GM12873 (cell line): ENCODE measurements around the gene CACNG4.

ENCODE experiments used
- TF ChIP-seq, protein P1 (sequence below): IDR thresholded peaks from 2 replicates; pipeline ENCODE4 v1.5.1; 2012; ENCODE audit warnings: low read depth, mild to moderate bottlenecking, moderate library complexity, low read length, control low read depth; ENCODE audit not compliant: insufficient read depth; ENCODE audit errors: missing control alignments

The CACNG4 gene

GRCh38 chr17:66945147-66945835, 19.2 kb upstream of the CACNG4 start:
- TF ChIP-seq, protein P1, sequence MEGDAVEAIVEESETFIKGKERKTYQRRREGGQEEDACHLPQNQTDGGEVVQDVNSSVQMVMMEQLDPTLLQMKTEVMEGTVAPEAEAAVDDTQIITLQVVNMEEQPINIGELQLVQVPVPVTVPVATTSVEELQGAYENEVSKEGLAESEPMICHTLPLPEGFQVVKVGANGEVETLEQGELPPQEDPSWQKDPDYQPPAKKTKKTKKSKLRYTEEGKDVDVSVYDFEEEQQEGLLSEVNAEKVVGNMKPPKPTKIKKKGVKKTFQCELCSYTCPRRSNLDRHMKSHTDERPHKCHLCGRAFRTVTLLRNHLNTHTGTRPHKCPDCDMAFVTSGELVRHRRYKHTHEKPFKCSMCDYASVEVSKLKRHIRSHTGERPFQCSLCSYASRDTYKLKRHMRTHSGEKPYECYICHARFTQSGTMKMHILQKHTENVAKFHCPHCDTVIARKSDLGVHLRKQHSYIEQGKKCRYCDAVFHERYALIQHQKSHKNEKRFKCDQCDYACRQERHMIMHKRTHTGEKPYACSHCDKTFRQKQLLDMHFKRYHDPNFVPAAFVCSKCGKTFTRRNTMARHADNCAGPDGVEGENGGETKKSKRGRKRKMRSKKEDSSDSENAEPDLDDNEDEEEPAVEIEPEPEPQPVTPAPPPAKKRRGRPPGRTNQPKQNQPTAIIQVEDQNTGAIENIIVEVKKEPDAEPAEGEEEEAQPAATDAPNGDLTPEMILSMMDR: no peak

DNA sequence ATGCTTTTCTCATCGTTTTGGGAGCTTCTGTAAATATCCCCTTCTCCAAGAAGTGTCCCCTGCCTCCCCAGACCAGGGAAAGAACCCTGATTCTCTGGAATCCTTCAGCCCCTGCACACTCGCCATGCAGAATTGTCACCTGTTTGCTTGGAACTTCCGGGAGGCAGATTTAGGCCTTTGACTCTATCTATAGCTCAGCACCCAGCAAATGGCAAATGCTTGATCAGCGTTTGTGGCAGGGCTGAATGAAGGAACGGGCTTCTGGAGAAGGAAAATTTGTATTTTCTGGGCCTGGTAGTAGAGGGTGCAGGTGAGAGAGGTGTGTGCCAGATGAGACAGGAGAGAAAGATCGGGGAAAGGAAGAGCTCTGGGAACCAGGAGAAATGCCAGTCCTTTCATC, 18.3 kb upstream of the CACNG4 start:
- TF ChIP-seq, protein P1: no peak

DNA sequence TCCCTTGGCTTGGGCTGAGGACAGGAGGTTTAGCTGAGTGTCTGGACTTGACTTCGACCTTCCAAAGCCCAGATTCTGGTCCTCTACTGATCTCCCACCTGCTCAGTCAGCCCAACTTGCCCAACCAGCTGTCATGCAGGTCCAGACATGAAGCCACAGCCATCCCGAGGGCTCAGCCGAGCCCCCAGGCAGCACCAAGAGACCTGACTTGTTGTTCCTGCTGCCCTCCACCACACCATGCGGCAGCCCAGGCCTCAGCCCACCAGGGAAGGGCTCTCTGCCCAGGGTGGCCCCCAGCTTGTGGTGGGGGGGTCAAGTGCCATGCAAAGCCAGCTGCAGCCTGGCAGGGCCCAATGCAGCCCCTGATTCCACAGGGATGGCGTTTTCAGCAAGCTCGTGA, 17.2 kb upstream of the CACNG4 start:
- TF ChIP-seq, protein P1: no peak

DNA sequence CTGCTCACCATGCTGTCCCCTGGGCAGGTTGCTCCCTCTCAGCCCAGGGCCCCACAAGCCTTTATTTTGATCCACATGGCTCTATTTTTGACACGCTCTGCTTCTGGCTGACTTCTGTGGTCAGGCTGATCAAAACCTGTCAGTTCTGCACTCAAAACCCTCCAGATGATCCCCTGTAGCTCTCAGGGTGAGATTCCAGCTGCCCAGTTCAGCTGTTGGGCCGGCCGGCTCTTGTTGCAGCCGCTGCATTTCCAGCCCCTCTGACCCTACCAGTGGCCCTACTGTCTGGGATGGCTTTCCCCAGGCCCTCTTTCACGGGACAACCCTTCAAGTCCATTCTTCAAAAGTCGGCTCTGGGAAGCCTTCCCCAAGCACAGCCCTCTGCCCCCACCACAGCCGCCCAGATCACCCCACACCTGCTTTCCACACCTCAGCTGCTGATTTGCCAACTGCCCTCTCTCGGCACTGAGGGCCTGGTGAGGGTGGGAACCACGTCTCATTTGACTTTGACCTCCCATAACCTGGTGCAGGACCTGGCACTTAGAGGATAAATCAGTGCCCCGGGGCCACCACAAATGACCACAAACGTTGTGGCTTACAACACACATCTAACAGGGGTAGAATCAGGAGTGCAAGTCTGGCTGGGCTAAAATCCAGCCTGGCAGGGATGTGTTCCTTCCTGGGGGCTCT, 16.3 kb upstream of the CACNG4 start:
- TF ChIP-seq, protein P1: no peak

GRCh38 chr17:66949501-66949900, 15.0 kb upstream of the CACNG4 start:
- TF ChIP-seq, protein P1: no peak

DNA sequence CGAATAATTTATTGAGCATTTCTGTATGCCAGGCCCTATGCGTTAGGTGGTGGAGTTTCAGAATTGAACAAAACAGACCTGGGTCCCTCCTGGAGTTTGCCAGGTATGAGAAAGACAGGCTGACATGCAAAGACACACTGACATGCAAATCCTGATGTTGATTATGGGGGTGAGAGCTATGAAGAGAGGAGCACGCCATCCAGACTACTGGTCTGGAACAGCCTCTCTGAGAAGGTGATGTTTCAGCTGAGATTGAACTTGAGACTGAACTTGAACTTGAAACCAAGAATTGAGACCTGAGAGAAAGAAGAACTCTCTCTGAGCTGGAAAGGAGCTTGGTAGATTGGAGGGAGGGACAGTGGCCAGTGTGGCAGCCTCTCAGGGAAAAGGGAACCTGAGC, 14.2 kb upstream of the CACNG4 start:
- TF ChIP-seq, protein P1: no peak

DNA sequence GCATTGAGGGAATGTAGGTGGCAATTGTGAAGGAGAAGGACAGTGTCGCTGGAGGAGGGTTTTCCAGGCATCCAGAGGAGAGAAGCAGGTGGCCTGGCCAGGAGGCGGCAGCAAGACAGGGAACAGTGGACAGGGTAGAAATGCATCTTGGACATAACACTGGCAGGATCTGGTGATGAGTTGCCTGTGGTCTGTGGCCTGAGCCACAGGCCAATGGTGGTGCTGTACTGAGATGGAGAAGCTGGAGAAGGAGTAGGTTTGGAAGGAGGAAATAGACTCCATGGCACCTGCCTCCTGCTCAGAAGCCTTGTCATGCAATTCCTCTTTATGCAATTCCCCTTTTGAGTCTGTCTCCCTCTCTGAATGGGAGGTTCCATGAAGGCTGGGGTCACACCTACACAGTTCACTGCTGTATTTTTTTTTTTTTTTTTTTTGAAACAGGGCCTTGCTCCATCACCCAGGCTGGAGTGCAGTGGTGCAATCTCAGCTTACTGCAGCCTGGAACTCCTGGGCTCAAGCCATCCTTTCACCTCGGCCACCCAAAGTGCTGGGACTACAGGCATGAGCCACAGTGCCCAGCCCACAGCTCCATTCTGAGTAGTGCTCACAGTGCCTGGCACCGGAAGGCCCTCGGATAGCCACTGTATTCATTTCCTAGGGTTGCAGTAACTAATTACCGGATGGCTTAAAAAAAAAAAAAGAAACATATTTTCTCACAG, 13.5 kb upstream of the CACNG4 start:
- TF ChIP-seq, protein P1: no peak
